ENCODE results near the gene PAPOLA.

Gene PAPOLA

GRCh38 chr14:96586056-96586455 is 83.9 kb downstream of the PAPOLA start:
- no peak for DNase-seq (ENCODE audit: low read depth)

GRCh38 chr14:96586921-96587822 is 85.0 kb downstream of the PAPOLA start:
- DNase-seq (ENCODE audit: low read depth) = no peak

GRCh38 chr14:96587823-96588385 is 85.7 kb downstream of the PAPOLA start:
- no peak for DNase-seq (ENCODE audit: low read depth)

- no peak for DNase-seq (ENCODE audit: low read depth)
Observed at GRCh38 chr14:96588410-96589257, 86.5 kb downstream of the PAPOLA start.

- no peak for DNase-seq (ENCODE audit: low read depth)
Observed at GRCh38 chr14:96589577-96589976, 87.4 kb downstream of the PAPOLA start.

- no peak for DNase-seq (ENCODE audit: low read depth)
Observed at GRCh38 chr14:96590190-96590864, 88.1 kb downstream of the PAPOLA start.

GRCh38 chr14:96592591-96593386 is 90.6 kb downstream of the PAPOLA start:
- DNase-seq (ENCODE audit: low read depth) = peak; percentile 18

GRCh38 chr14:96594961-96595360 is 92.8 kb downstream of the PAPOLA start:
- no peak for DNase-seq (ENCODE audit: low read depth)

- no peak for DNase-seq (ENCODE audit: low read depth)
Observed at GRCh38 chr14:96597680-96598079, 95.5 kb downstream of the PAPOLA start.

- no peak for DNase-seq (ENCODE audit: low read depth)
Observed at GRCh38 chr14:96598332-96598928, 96.2 kb downstream of the PAPOLA start.

- DNase-seq (ENCODE audit: low read depth) = no peak
Observed at GRCh38 chr14:96599076-96599475, 96.9 kb downstream of the PAPOLA start.

- no peak for DNase-seq (ENCODE audit: low read depth)
Observed at GRCh38 chr14:96602186-96602585, 100.0 kb downstream of the PAPOLA start.

GRCh38 chr14:96603350-96604255 is 101.4 kb downstream of the PAPOLA start:
- DNase-seq (ENCODE audit: low read depth) = no peak

- no peak for DNase-seq (ENCODE audit: low read depth)
Observed at GRCh38 chr14:96614481-96614881, 112.3 kb downstream of the PAPOLA start.

GRCh38 chr14:96616161-96616721 is 114.1 kb downstream of the PAPOLA start:
- DNase-seq (ENCODE audit: low read depth) = no peak
